Thoracic aorta (tissue), 2 donors: ENCODE measurements around the gene ADPRHL1. TPM values are rescaled to one million over a fixed set of nuclear protein-coding genes. Genes with fewer than 3 reads are reported as not detected.

Experiments used
- ATAC-seq: fragments of 150-250 bp; one replicate; pipeline ENCODE4 v1.8.0; 2017; ENCODE audit warnings: low read depth; ENCODE audit not compliant: insufficient number of reproducible peaks, low FRiP score
- DNase-seq: peaks from one replicate; pipeline ENCODE4 v3.0.0-alpha.2; 2020; ENCODE audit warnings: low spot score
- H3K27ac ChIP-seq, 2 donors: fragments of 200-600 bp; sonication (generic); 1 replicate in 1 of 2; 2 replicates in 1 of 2; pipeline ENCODE4 v1.5.1; 2016; ENCODE audit warnings: mild to moderate bottlenecking in 2 of 2, moderate library complexity in 2 of 2
- H3K27me3 ChIP-seq: fragments of 200-600 bp; sonication (generic); replicated peaks from 2 replicates; pipeline ENCODE4 v1.6.0; 2016; ENCODE audit warnings: mild to moderate bottlenecking; ENCODE audit not compliant: insufficient read depth
- H3K36me3 ChIP-seq: fragments of 200-600 bp; sonication (generic); one replicate; pipeline ENCODE4 v1.5.1; 2016
- H3K4me1 ChIP-seq, 2 donors: fragments of 200-600 bp; sonication (generic); 1 replicate in 1 of 2; 2 replicates in 1 of 2; pipeline versions ENCODE4 v1.5.1 to v1.6.0; 2016; ENCODE audit warnings: low read depth in 2 of 2, mild to moderate bottlenecking in 1 of 2; ENCODE audit not compliant: control insufficient read depth in 1 of 2
- H3K4me3 ChIP-seq: fragments of 200-600 bp; sonication (generic); 2 replicates; pipeline ENCODE4 v1.5.1; 2016; ENCODE audit warnings: mild to moderate bottlenecking
- H3K9me3 ChIP-seq: fragments of 200-600 bp; sonication (generic); 2 replicates; pipeline ENCODE4 v1.5.1; 2016
- CTCF ChIP-seq: fragments of 200-600 bp; sonication (generic); IDR thresholded peaks from one replicate; pipeline ENCODE4 v1.5.1; 2019; ENCODE audit warnings: antibody characterized with exemption
- total RNA-seq, 2 donors: library from RNA; depleted of rRNA; stranded (reverse); fragments of >200 nt; gene quantifications; one replicate each; pipeline versions ENCODE4 v1.1.0 to v1.2.3, GENCODE V29; 2016

ADPRHL1 gene
- total RNA-seq, 2 donors from 2014 or later: 11.8 to 12.6 TPM

GRCh38 chr13:113412440-113412839, 40.8 kb downstream of the ADPRHL1 start:
- H3K27ac ChIP-seq: peak overlapping the region; percentile 90 to 96
- no peak for TF ChIP-seq CTCF
- no peaks in the 10 kb centered on the region for H3K9me3 ChIP-seq
- peaks cover 27 to 56% of the 10 kb centered on the region in 2 donors for H3K4me1 ChIP-seq
- H3K27me3 ChIP-seq: no peaks in the 10 kb centered on the region
- H3K4me3 ChIP-seq: no peak overlapping the region
- DNase-seq (no peak), ATAC-seq (no peak)
- peaks cover 3% of the 10 kb centered on the region for H3K36me3 ChIP-seq

GRCh38 chr13:113411216-113412023, 41.9 kb downstream of the ADPRHL1 start:
- Histone ChIP-seq H3K9me3 (no peaks in the 10 kb centered on the region), H3K4me3 (peak overlapping the region; percentile 60), H3K27ac (peak overlapping the region; percentile 90 to 96), H3K27me3 (no peaks in the 10 kb centered on the region), H3K4me1 (peaks cover 27 to 56% of the 10 kb centered on the region in 2 donors), H3K36me3 (peaks cover 8% of the 10 kb centered on the region)
- TF ChIP-seq CTCF: no peak
- ATAC-seq (no peak), DNase-seq (peak; percentile 71)

GRCh38 chr13:113410472-113411201, 42.7 kb downstream of the ADPRHL1 start:
- no peaks in the 10 kb centered on the region for H3K27me3 ChIP-seq
- TF ChIP-seq CTCF: no peak
- H3K4me1 ChIP-seq: peaks cover 27 to 56% of the 10 kb centered on the region in 2 donors
- ATAC-seq (peak; percentile 83), DNase-seq (peak; percentile 66)
- H3K4me3 ChIP-seq: peak overlapping the region; percentile 60
- no peaks in the 10 kb centered on the region for H3K9me3 ChIP-seq
- H3K36me3 ChIP-seq: peaks cover 13% of the 10 kb centered on the region
- H3K27ac ChIP-seq: peak overlapping the region; percentile 90 to 96

GRCh38 chr13:113408562-113408961, 44.7 kb downstream of the ADPRHL1 start:
- no peak for ATAC-seq
- DNase-seq: no peak
- TF ChIP-seq CTCF: no peak
- H3K27ac ChIP-seq: no peak overlapping the region
- peaks cover 19 to 38% of the 10 kb centered on the region in 2 donors for H3K4me1 ChIP-seq
- no peak overlapping the region for H3K4me3 ChIP-seq
- H3K27me3 ChIP-seq: no peaks in the 10 kb centered on the region
- H3K36me3 ChIP-seq: peaks cover 16% of the 10 kb centered on the region
- no peaks in the 10 kb centered on the region for H3K9me3 ChIP-seq
